ENCODE results near the gene SH3BP4. TPM values are rescaled to one million over a fixed set of nuclear protein-coding genes. Genes with fewer than 3 reads are reported as not detected.

SH3BP4 gene
- total and polyA plus RNA-seq, 2 of the 13 experiments (the other 11 are each of a cell fraction or from before 2014, with no cell fraction given) = 34.6 to 99.1 TPM

DNA sequence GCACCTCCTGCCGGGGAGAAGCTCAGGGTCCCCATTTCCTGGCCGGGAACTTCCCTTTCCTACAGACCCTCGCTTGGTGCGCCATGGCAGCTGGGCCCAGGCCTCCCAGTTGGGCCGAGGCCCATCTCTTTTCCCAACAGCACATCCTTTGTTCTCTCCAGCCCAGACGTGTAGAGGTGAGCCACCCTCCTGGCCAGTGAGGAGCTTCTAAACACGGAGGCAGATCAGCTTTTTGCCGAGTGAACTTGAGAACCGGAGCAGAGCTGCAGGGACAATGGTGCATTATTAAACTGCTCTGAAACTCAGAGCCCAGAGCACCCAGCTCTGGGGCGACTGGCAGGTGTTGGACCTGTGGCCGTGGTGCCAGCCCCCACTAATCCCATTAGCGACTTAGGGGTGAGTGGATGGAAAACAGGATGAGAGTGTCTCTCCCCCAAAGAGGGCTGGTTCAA is 25.4 kb downstream of the SH3BP4 start (continued):
- TF ChIP-seq ZNF326 (CRISPR knock-in tag; IDR thresholded peaks at IDR 0.05; ENCODE audit: borderline replicate concordance) (no peak), GATAD1 (CRISPR knock-in tag; IDR thresholded peaks at IDR 0.05) (no peak), KDM4B (CRISPR knock-in tag; IDR thresholded peaks at IDR 0.05) (no peak), ZNF781 (CRISPR knock-in tag; IDR thresholded peaks at IDR 0.05; ENCODE audit: borderline replicate concordance, not compliant biosample characterization) (no peak), ZNF747 (CRISPR knock-in tag; IDR thresholded peaks at IDR 0.05; ENCODE audit: borderline replicate concordance) (peak; percentile 77; the same call in 1 of the 2 replicates), RBFOX2 (IDR thresholded peaks at IDR 0.05; ENCODE audit: low read depth, low read length) (peak; percentile 60), HOXA7 (CRISPR knock-in tag; IDR thresholded peaks at IDR 0.05) (no peak), ZNF383 (CRISPR knock-in tag; IDR thresholded peaks at IDR 0.05; ENCODE audit: borderline replicate concordance) (no peak), ZSCAN29 (CRISPR knock-in tag; conservative IDR thresholded peaks at IDR 0.05) (no peak), ELF4 (CRISPR knock-in tag; IDR thresholded peaks at IDR 0.05; ENCODE audit: borderline replicate concordance) (no peak), PHF5A (CRISPR knock-in tag; IDR thresholded peaks at IDR 0.05; ENCODE audit: low read depth, unreplicated experiment) (no peak), EP300 (IDR thresholded peaks at IDR 0.05; ENCODE audit: low read depth in 2 of 2, low read length in 2 of 2) (0 out of 4 replicates have a peak, but pooled peaks of 1 of the 2 experiments have one; percentile 14), EP300 (CRISPR knock-in tag; IDR thresholded peaks at IDR 0.05; ENCODE audit: borderline replicate concordance) (no peak), FOXA3 (CRISPR knock-in tag; IDR thresholded peaks at IDR 0.05) (0 out of 2 replicates have a peak, but pooled peaks have one; percentile 51), ZNF253 (CRISPR knock-in tag; IDR thresholded peaks at IDR 0.05; ENCODE audit: borderline replicate concordance) (no peak), ISL2 (CRISPR knock-in tag; IDR thresholded peaks at IDR 0.05) (peak; percentile 57; the same call in 1 of the 2 replicates), SP1 (IDR thresholded peaks at IDR 0.05) (no peak), SP1 (CRISPR knock-in tag; IDR thresholded peaks at IDR 0.05) (no peak)
- TF ChIP-seq, protein P1, sequence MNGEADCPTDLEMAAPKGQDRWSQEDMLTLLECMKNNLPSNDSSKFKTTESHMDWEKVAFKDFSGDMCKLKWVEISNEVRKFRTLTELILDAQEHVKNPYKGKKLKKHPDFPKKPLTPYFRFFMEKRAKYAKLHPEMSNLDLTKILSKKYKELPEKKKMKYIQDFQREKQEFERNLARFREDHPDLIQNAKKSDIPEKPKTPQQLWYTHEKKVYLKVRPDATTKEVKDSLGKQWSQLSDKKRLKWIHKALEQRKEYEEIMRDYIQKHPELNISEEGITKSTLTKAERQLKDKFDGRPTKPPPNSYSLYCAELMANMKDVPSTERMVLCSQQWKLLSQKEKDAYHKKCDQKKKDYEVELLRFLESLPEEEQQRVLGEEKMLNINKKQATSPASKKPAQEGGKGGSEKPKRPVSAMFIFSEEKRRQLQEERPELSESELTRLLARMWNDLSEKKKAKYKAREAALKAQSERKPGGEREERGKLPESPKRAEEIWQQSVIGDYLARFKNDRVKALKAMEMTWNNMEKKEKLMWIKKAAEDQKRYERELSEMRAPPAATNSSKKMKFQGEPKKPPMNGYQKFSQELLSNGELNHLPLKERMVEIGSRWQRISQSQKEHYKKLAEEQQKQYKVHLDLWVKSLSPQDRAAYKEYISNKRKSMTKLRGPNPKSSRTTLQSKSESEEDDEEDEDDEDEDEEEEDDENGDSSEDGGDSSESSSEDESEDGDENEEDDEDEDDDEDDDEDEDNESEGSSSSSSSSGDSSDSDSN (CRISPR knock-in tag; IDR thresholded peaks at IDR 0.05) = peak; percentile 86
- TF ChIP-seq, protein P2, sequence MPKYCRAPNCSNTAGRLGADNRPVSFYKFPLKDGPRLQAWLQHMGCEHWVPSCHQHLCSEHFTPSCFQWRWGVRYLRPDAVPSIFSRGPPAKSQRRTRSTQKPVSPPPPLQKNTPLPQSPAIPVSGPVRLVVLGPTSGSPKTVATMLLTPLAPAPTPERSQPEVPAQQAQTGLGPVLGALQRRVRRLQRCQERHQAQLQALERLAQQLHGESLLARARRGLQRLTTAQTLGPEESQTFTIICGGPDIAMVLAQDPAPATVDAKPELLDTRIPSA (CRISPR knock-in tag; IDR thresholded peaks at IDR 0.05; ENCODE audit: borderline replicate concordance) = no peak
- TF ChIP-seq, protein P3, sequence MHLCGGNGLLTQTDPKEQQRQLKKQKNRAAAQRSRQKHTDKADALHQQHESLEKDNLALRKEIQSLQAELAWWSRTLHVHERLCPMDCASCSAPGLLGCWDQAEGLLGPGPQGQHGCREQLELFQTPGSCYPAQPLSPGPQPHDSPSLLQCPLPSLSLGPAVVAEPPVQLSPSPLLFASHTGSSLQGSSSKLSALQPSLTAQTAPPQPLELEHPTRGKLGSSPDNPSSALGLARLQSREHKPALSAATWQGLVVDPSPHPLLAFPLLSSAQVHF (CRISPR knock-in tag; IDR thresholded peaks at IDR 0.05) = no peak
- TF ChIP-seq, protein P4, sequence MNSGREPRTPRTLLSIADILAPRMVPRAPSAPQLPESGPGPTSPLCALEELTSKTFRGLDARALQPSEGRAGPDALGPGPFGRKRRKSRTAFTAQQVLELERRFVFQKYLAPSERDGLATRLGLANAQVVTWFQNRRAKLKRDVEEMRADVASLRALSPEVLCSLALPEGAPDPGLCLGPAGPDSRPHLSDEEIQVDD (CRISPR knock-in tag; IDR thresholded peaks at IDR 0.05; ENCODE audit: borderline replicate concordance) = no peak
- TF ChIP-seq, protein P5, sequence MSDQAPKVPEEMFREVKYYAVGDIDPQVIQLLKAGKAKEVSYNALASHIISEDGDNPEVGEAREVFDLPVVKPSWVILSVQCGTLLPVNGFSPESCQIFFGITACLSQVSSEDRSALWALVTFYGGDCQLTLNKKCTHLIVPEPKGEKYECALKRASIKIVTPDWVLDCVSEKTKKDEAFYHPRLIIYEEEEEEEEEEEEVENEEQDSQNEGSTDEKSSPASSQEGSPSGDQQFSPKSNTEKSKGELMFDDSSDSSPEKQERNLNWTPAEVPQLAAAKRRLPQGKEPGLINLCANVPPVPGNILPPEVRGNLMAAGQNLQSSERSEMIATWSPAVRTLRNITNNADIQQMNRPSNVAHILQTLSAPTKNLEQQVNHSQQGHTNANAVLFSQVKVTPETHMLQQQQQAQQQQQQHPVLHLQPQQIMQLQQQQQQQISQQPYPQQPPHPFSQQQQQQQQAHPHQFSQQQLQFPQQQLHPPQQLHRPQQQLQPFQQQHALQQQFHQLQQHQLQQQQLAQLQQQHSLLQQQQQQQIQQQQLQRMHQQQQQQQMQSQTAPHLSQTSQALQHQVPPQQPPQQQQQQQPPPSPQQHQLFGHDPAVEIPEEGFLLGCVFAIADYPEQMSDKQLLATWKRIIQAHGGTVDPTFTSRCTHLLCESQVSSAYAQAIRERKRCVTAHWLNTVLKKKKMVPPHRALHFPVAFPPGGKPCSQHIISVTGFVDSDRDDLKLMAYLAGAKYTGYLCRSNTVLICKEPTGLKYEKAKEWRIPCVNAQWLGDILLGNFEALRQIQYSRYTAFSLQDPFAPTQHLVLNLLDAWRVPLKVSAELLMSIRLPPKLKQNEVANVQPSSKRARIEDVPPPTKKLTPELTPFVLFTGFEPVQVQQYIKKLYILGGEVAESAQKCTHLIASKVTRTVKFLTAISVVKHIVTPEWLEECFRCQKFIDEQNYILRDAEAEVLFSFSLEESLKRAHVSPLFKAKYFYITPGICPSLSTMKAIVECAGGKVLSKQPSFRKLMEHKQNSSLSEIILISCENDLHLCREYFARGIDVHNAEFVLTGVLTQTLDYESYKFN (CRISPR knock-in tag; conservative IDR thresholded peaks at IDR 0.05) = 0 out of 2 replicates have a peak, but pooled peaks have one; percentile 20

Data from HepG2 (cell line).